ENCODE measurements around the gene AGRN.
A peak's percentile ranks its signal among the peaks of the same experiment; 100 is the strongest.
"Not testable (repeated sequence)": the region's sequence is repeated elsewhere in the genome, so short reads cannot be mapped to it uniquely, and the experiment has no call there.

AGRN gene
- 6.2 to 38.9 (median 8.0) reads per million in 3 experiments for total RNA-seq

- no peak for DNase-seq
Observed at GRCh38 chr1:1020000-1020404, at the start of gene AGRN. Gene AGRN, plus strand, starts transcription at chr1:1020120. Its CDS starts 53 bp downstream, at chr1:1020173.

GRCh38 chr1:970242-970972 is 49.5 kb upstream of the AGRN start:
- no peak for DNase-seq

- no peak for DNase-seq
Observed at GRCh38 chr1:970973-971730, 48.8 kb upstream of the AGRN start.

- DNase-seq = no peak
Observed at GRCh38 chr1:971751-972506, 48.0 kb upstream of the AGRN start.

- DNase-seq = no peak
Observed at GRCh38 chr1:972726-973458, 47.0 kb upstream of the AGRN start.

GRCh38 chr1:973459-974292 is 46.2 kb upstream of the AGRN start:
- no peak for DNase-seq

- DNase-seq = no peak
Observed at GRCh38 chr1:974293-974640, 45.7 kb upstream of the AGRN start.

GRCh38 chr1:974687-975328 is 45.1 kb upstream of the AGRN start:
- DNase-seq = no peak

GRCh38 chr1:975365-975764 is 44.6 kb upstream of the AGRN start:
- no peak for DNase-seq

GRCh38 chr1:975896-976683 is 43.8 kb upstream of the AGRN start:
- DNase-seq = peak; percentile 48

GRCh38 chr1:976791-977190 is 43.1 kb upstream of the AGRN start:
- not testable (repeated sequence) for DNase-seq

- no peak for DNase-seq
Observed at GRCh38 chr1:978069-978834, 41.7 kb upstream of the AGRN start.

- DNase-seq = no peak
Observed at GRCh38 chr1:978835-979743, 40.8 kb upstream of the AGRN start.

GRCh38 chr1:979744-980072 is 40.2 kb upstream of the AGRN start:
- DNase-seq = no peak

GRCh38 chr1:980137-980571 is 39.8 kb upstream of the AGRN start:
- DNase-seq = no peak

- DNase-seq = no peak
Observed at GRCh38 chr1:980602-981395, 39.1 kb upstream of the AGRN start.

GRCh38 chr1:981491-981954 is 38.4 kb upstream of the AGRN start:
- DNase-seq = no peak

Measured in central memory CD4-positive, alpha-beta T cell (primary cell).